ENCODE measurements around the gene ERBB2.

The ERBB2 gene

DNA sequence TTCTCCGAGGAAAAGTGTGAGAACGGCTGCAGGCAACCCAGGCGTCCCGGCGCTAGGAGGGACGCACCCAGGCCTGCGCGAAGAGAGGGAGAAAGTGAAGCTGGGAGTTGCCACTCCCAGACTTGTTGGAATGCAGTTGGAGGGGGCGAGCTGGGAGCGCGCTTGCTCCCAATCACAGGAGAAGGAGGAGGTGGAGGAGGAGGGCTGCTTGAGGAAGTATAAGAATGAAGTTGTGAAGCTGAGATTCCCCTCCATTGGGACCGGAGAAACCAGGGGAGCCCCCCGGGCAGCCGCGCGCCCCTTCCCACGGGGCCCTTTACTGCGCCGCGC lies at the start of gene ERBB2:
Gene ERBB2, plus strand, starts transcription at position 247 of the 330 bp plus-strand sequence. CDS start 175 bp downstream, outside the sequence.
- no peak for DNase-seq (ENCODE audit: low read depth in 2 of 2)

- DNase-seq (ENCODE audit: low read depth in 2 of 2): no peak
These were observed 49.7 kb upstream of the ERBB2 start for GRCh38 chr17:39650121-39650579.

DNA sequence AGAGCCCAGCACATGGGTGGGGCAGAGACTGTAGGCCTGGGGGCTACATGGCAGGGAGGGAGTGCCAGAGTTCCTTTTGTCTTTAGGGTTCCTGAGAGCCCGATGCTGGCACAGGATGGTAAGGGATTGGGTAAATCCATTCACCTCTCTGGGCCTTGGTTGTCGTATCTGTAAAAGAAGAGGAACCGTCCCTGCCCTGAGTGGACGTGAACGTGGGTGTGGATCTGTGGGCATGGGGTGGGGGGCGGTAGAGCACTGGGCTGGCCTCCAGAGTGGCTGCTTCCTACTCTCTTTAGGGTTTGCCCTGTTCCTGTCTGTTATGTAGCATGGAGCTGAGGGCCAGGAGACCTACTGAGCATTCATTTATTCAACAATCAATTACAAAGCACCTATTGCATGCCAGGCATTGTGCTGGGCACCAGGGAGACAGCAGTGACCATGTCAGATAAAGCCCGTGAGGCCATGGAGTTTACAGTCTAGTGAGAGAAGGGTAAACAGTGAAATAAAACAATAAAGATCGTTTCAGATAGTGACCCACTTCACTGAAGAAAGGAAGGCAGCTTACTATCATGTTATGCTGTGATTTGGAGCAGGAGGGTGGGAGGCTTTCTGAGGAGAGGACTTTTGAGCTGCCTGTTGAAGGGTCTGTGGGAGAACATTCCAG lies 47.8 kb upstream of the ERBB2 start:
- DNase-seq (ENCODE audit: low read depth in 2 of 2): no peak

GRCh38 chr17:39652587-39653315 lies 47.1 kb upstream of the ERBB2 start:
- no peak for DNase-seq (ENCODE audit: low read depth in 2 of 2)

DNA sequence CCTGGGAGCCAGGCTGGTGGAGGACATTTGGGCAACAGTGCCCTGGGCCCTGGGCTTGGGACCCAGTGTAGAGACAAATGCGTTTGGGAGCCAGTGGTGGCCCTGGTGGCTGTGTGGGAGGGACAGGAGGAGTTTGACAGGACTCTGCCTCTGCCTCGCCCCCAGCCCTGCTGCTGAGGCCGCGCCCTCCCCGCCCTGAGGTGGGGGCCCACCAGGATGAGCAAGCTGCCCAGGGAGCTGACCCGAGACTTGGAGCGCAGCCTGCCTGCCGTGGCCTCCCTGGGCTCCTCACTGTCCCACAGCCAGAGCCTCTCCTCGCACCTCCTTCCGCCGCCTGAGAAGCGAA lies 46.6 kb upstream of the ERBB2 start:
- DNase-seq (ENCODE audit: low read depth in 2 of 2): no peak

GRCh38 chr17:39653662-39654331 lies 46.1 kb upstream of the ERBB2 start:
- peak; percentile 41 to 64 for DNase-seq (ENCODE audit: low read depth in 2 of 2)

DNA sequence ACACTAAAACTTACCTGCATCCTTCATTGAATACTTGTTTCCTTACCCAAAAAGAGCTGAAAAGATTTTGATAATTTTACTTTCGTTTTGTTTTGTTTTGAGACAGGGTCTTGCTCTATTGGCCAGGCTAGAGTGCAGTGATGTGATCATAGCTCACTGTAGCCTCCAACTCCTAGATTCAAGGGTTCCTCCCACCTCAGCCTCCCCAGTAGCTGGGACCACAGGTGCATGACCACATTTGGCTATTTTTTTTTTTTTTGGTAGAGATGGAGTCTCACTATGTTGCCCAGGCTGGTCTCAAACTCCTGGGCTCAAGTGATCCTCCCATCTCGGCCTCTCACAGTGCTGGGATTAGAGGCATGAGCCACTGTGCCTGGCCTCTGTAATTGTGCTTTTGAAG lies 44.8 kb upstream of the ERBB2 start:
- DNase-seq (ENCODE audit: low read depth in 2 of 2): no peak

- no peak for DNase-seq (ENCODE audit: low read depth in 2 of 2)
These were observed 41.5 kb upstream of the ERBB2 start for GRCh38 chr17:39658346-39658745.

GRCh38 chr17:39658760-39659159 lies 41.1 kb upstream of the ERBB2 start:
- no peak for DNase-seq (ENCODE audit: low read depth in 2 of 2)

DNA sequence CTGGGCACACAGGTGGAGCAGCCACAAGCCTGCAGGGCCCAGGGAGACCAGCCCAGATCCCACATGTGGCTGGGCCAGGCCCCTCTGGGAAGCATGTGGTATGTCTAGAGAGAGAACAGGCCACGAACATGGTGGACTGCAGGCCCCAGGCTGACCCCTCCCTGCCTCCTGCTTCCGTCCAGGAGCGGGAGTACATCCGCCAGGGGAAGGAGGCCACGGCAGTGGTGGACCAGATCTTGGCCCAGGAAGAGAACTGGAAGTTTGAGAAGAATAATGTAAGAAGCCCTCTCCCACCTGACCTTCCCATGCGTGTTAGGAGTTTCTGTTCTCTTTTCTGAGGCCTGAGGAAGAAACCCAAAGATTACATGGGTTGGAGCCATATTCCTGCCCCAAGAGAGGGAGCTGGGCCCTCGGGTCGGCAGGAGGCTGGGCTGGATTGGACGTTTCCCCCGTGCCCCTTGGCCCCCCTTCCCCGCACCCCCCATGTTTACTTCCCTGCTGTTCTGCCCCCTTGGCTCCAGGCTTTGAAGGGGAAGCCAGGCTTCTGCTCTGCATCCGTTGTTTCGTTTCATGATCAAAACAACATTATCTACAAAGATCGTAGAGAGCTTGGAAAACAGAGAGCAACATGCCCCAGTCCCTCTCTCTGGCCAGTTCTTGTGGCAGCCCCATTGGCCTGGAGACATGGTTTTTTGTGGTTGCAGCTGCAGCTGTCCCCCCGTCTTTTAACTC lies 40.4 kb upstream of the ERBB2 start:
- no peak for DNase-seq (ENCODE audit: low read depth in 2 of 2)

DNA sequence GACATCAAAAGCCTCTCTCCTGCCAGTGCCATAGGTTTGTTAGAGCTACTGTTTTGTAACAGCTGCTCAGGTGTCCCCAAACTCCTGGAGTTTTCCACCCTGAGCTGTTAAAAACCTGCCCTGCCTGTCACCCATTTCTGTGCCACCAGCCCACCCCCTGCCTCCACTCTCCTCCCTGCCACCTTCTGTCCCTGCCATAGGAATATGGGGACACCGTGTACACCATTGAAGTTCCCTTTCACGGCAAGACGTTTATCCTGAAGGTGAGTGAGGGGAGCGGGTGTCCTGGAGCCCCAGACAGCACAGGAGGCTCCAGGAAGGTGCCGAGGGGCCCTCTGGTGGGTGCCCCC lies 39.9 kb upstream of the ERBB2 start:
- no peak for DNase-seq (ENCODE audit: low read depth in 2 of 2)

DNA sequence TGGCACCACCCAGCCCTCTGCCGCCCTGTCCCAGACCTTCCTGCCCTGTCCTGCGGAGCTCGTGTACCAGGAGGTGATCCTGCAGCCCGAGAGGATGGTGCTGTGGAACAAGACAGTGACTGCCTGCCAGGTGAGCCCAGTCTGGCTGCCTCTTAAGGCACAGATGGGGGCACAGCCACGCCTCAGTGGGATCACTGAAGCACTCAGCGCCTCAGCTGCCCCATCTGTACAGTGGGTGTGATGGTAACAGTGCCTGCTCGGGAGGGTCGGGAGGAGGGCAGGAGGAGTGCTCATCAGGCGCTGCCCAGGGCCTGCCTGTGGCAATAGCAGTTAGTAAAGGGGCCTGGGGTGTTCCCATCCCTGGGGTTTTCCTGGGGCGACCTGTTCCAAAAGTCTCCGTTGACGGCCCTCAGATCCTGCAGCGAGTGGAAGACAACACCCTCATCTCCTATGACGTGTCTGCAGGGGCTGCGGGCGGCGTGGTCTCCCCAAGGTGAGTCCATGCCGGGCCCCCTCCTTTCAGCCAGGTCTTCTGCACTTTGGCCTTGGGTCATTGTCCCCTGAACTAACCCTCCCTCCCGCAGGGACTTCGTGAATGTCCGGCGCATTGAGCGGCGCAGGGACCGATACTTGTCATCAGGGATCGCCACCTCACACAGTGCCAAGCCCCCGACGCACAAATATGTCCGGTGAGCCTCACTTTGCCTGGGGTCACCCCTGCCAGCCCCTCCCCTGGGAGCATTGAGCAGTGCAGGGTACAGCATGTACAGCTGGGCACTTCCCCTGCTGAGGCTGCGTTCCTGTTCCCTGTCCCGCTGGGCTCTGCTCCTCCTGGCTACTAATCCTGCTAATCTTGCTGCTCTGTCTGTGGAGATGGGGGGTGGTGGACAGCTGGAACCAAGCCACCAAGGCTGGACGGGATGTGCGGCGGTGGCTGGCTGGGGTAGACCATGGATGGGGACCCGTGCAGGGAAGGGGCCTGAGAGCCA lies 39.2 kb upstream of the ERBB2 start:
- DNase-seq (ENCODE audit: low read depth in 2 of 2): no peak

- no peak for DNase-seq (ENCODE audit: low read depth in 2 of 2)
These were observed 37.9 kb upstream of the ERBB2 start for GRCh38 chr17:39661744-39662541.

GRCh38 chr17:39662551-39663339 lies 37.1 kb upstream of the ERBB2 start:
- DNase-seq (ENCODE audit: low read depth in 2 of 2): no peak

GRCh38 chr17:39663340-39663687 lies 36.5 kb upstream of the ERBB2 start:
- DNase-seq (ENCODE audit: low read depth in 2 of 2): no peak

DNA sequence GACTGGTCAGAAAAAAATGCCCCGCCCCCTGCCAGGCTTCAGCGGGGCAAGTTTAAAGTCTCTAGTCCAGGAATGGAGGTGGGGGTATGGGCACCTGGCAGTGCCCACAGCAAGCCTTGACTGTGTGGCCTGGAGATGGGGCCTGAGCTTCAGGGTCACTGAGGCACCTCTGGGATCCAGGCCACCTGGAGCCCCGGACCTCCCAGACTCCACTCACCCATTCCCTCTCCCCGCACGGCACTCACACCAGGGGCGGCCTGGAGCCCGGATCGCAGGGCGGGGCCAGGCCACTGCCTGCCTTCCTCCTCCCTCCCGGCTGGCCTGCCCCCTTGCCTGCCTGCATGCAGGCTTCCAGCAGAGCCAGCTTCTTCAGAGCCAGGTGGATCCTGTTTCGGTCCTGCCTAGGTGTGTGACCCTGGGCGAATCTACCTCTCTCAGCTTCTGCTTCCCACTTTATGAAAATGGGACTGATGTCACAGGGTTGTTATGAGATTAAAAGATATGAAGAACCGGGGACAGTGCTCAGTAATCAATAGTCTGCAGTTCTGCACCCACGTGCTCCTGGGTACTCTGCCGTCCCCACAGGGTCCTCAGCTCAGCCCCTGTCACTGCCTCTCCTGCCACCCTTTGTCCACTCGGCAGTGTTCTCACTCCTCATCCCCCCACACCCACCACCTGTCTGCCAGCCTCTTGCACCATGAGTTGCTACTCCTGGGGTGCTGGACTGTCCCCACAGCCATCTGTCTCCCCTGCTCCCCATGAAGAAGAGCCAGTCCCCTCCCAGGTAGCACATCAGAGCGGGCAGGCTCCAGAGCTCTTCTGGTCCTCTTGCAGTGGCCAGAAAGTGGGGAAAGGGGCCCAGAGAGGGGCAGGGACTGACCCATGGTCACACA lies 35.9 kb upstream of the ERBB2 start:
- no peak for DNase-seq (ENCODE audit: low read depth in 2 of 2)

DNA sequence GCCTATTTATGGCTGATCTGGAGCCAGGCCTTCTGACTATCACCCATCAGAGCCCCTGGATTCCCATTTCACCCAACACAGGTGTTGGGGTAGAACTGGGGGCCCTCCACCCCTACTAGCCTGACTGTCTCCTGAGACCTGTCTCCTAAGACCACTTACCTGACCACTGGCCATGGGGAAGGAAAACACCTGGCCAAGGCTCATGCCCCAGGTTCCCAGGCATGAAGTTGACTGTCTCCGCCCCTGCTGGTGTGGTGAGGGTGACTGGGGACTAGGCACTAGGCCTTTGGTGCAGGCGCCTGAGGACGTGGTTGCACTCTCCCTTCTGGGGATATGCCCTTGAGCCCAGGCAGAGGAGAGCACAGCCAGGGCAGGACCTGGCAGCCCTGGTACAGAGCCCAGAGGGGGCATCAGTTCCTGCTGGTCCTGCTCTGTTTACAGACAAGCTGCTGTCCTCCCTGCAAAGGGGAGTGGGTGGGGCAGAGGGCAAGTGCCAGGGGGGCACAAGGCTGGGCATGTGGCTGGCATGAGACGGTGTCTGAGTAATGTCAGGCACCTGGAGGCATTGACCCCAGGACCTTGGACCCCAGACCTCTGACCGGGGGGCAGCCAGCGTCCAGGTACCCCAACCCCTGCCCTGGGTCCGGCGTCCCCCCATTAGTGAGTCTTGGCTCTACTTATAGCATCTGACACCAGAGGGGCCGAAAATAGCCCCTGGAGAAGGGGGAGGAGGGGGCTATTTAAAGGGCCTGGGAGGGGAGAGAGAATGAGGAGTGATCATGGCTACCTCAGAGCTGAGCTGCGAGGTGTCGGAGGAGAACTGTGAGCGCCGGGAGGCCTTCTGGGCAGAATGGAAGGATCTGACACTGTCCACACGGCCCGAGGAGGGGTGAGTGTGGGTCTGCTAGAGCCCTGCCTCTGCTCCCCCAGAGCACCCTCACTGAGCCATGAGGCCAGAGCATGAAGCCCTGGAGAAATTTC lies 35.0 kb upstream of the ERBB2 start, which contains the start of gene TCAP:
Gene TCAP, plus strand, starts transcription at position 769 of the 981 bp plus-strand sequence. Its CDS starts 11 bp downstream, at position 780.
- no peak for DNase-seq (ENCODE audit: low read depth in 2 of 2)
